NCI-H1436 (cell line): ENCODE measurements around the gene MARK2.
A peak's percentile ranks its signal among the peaks of the same experiment; 100 is the strongest.
"Not testable (repeated sequence)": the region's sequence is repeated elsewhere in the genome, so short reads cannot be mapped to it uniquely, and the experiment has no call there.

ENCODE experiments used
- DNase-seq: peaks from one replicate; lab custom pipeline; 2025; lab: John Stamatoyannopoulos, UW

The MARK2 gene

GRCh38 chr11:63838678-63839507 lies at the start of gene MARK2:
TSS of gene MARK2 (plus strand) at chr11:63839110. CDS start at chr11:63839507, 397 bp downstream.
- peak; percentile 100 for DNase-seq

GRCh38 chr11:63791495-63792167 lies 47.3 kb upstream of the MARK2 start:
- DNase-seq = no peak

- no peak for DNase-seq
Measured at GRCh38 chr11:63793161-63793560, 45.7 kb upstream of the MARK2 start.

GRCh38 chr11:63795066-63795465 lies 43.8 kb upstream of the MARK2 start:
- DNase-seq = no peak

GRCh38 chr11:63800921-63801320 lies 38.0 kb upstream of the MARK2 start:
- DNase-seq = no peak

- DNase-seq = peak; percentile 43
Measured at GRCh38 chr11:63802637-63803414, 36.1 kb upstream of the MARK2 start.

GRCh38 chr11:63804259-63804658 lies 34.7 kb upstream of the MARK2 start:
- no peak for DNase-seq

GRCh38 chr11:63805844-63806415 lies 33.0 kb upstream of the MARK2 start:
- no peak for DNase-seq

- DNase-seq = not testable (repeated sequence)
Measured at GRCh38 chr11:63810383-63810782, 28.5 kb upstream of the MARK2 start.

GRCh38 chr11:63811522-63811921 lies 27.4 kb upstream of the MARK2 start:
- DNase-seq = no peak

GRCh38 chr11:63813035-63813562 lies 25.8 kb upstream of the MARK2 start, which contains the start of gene SPINDOC:
TSS of gene SPINDOC (plus strand) at chr11:63813456. CDS start at chr11:63813687, 231 bp downstream.
- DNase-seq = peak; percentile 79

GRCh38 chr11:63813563-63814382 lies 25.1 kb upstream of the MARK2 start:
- peak; percentile 54 for DNase-seq

GRCh38 chr11:63814383-63814736 lies 24.6 kb upstream of the MARK2 start:
- no peak for DNase-seq

GRCh38 chr11:63816166-63816565 lies 22.7 kb upstream of the MARK2 start:
- no peak for DNase-seq

- DNase-seq = no peak
Measured at GRCh38 chr11:63816732-63817131, 22.2 kb upstream of the MARK2 start.

- no peak for DNase-seq
Measured at GRCh38 chr11:63817758-63818498, 21.0 kb upstream of the MARK2 start.

- DNase-seq = no peak
Measured at GRCh38 chr11:63818609-63819008, 20.3 kb upstream of the MARK2 start.

GRCh38 chr11:63821411-63821810 lies 17.5 kb upstream of the MARK2 start:
- no peak for DNase-seq

GRCh38 chr11:63826471-63827190 lies 12.3 kb upstream of the MARK2 start:
- peak; percentile 5 for DNase-seq
